Uterus (tissue), 4 donors: ENCODE data around the gene PROM1. TPM values are rescaled to one million over a fixed set of nuclear protein-coding genes. Genes with fewer than 3 reads are reported as not detected.

Source experiments
- DNase-seq, 2 donors: peaks; one replicate each; pipeline ENCODE4 v3.0.0-alpha.2; 2019 to 2020
- H3K27ac ChIP-seq, 2 donors: fragments of 200-600 bp; sonication (generic); 1 replicate in 1 of 2; 2 replicates in 1 of 2; pipeline ENCODE4 v1.5.1; 2016 to 2018
- H3K27me3 ChIP-seq, 2 donors: fragments of 200-600 bp; sonication (generic); one replicate each; pipeline ENCODE4 v1.5.1; 2018 to 2019; ENCODE audit warnings: control low read depth in 1 of 2
- H3K36me3 ChIP-seq, 2 donors: fragments of 200-600 bp; sonication (generic); one replicate each; pipeline ENCODE4 v1.5.1; 2019; ENCODE audit warnings: control low read depth in 1 of 2
- H3K4me1 ChIP-seq, 2 donors: fragments of 200-600 bp; sonication (generic); one replicate each; pipeline ENCODE4 v1.5.1; 2018 to 2019; ENCODE audit warnings: control low read depth in 1 of 2
- H3K4me3 ChIP-seq, 2 donors: fragments of 200-600 bp; sonication (generic); 1 replicate in 1 of 2; 2 replicates in 1 of 2; pipeline ENCODE4 v1.5.1; 2018 to 2019; ENCODE audit warnings: mild to moderate bottlenecking in 1 of 2
- H3K9me3 ChIP-seq, 2 donors: fragments of 200-600 bp; sonication (generic); one replicate each; pipeline ENCODE4 v1.5.1; 2019; ENCODE audit warnings: control low read depth in 1 of 2
- POLR2A ChIP-seq, 2 donors: fragments of 450-650 bp; IDR thresholded peaks; one replicate each; pipeline ENCODE4 v1.6.1; 2016; ENCODE audit warnings: antibody characterized with exemption in 2 of 2, mild to moderate bottlenecking in 1 of 2, moderate library complexity in 1 of 2
- intact Hi-C: fragments of 100-400 bp; cut with DNase I; formaldehyde crosslinking; loops from one replicate; pipeline ENCODE4 v1.15.1; 2023; ENCODE audit warnings: low total_unique reads
- total RNA-seq, 4 donors: library from RNA; depleted of rRNA in 3 of 4; stranded (reverse); fragments of >200 nt in 3 of 4; gene quantifications; one replicate each; pipeline versions ENCODE4 v1.1.0 to v1.2.4, GENCODE V29; 2014 to 2023
- TF ChIP-seq, protein P1 (sequence below), 4 experiments: fragments of 200-600 bp in 2 of 4; fragments of 450-650 bp in 2 of 4; sonication (generic) in 2 of 4; IDR thresholded peaks; one replicate each; pipeline ENCODE4 v1.5.1; 2016 to 2019; ENCODE audit warnings: antibody characterized with exemption in 4 of 4, mild to moderate bottlenecking in 2 of 4, moderate library complexity in 1 of 4
- donor health status: DM: yes; HTN: yes; CAD: no.

Gene PROM1
- total RNA-seq, 4 donors from 2014 or later: 0.18 to 24.6 (median 1.1) TPM

DNA sequence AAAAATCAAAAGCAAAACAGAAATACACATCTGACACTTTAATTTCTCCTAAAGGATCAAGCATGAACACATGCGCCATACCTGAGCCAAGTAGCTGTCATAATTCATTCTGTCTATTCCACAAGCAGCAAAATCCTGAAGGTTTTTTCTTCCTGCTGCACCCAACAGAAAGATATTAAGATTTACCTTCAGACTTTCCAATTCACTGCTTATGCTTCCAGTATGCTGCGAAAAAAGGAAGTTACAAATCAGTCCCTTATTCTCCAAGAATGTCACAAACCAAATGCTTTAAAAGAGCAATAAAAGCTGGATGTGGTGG is 91.7 kb downstream of the PROM1 start:
- TF ChIP-seq POLR2A (IDR thresholded peaks at IDR 0.05): no peak
- TF ChIP-seq, protein P1, sequence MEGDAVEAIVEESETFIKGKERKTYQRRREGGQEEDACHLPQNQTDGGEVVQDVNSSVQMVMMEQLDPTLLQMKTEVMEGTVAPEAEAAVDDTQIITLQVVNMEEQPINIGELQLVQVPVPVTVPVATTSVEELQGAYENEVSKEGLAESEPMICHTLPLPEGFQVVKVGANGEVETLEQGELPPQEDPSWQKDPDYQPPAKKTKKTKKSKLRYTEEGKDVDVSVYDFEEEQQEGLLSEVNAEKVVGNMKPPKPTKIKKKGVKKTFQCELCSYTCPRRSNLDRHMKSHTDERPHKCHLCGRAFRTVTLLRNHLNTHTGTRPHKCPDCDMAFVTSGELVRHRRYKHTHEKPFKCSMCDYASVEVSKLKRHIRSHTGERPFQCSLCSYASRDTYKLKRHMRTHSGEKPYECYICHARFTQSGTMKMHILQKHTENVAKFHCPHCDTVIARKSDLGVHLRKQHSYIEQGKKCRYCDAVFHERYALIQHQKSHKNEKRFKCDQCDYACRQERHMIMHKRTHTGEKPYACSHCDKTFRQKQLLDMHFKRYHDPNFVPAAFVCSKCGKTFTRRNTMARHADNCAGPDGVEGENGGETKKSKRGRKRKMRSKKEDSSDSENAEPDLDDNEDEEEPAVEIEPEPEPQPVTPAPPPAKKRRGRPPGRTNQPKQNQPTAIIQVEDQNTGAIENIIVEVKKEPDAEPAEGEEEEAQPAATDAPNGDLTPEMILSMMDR (IDR thresholded peaks at IDR 0.05): no peak
- Histone ChIP-seq H3K9me3 (no peaks in the 10 kb centered on the region), H3K27me3 (no peaks in the 10 kb centered on the region), H3K4me3 (no peak overlapping the region), H3K27ac (no peak overlapping the region), H3K36me3 (no peaks in the 10 kb centered on the region), H3K4me1 (no peaks in the 10 kb centered on the region)
- no peak for DNase-seq
- intact Hi-C loops: no loop called here

DNA sequence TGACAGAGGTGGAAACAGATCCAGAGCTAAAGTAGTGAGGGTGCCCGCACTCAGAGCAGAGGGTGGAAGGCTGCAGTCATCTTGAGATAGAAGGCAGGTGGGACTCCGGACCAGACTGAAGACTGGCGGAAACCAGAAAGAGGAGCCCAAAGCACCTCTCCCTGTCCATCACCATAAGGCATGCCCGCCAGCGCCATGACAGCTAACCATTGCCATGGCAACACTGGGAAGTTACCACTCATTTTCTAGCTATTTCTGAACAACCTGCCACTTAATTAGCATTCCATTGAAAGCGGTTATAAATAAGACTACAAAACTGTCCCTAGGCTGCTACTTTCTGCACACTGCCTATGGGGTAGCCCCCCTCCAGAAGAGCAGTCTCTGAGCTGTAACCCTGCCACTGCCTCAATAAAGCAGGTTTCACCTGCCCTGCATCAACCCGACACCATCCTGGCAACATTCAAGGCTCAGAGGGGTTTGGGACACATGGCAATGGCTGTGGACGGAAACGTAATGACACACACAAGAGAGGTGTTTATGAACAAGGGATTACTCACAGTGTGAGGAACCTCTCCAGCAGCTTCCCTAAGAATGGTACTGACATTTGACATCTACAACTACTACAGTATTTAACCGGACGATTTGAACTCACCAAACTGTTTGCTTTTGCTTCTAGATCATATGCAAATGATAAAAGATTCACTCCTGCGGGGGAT is 93.1 kb downstream of the PROM1 start:
- no peaks in the 10 kb centered on the region for H3K4me1 ChIP-seq
- no peak overlapping the region for H3K27ac ChIP-seq
- H3K27me3 ChIP-seq: no peaks in the 10 kb centered on the region
- DNase-seq: no peak
- intact Hi-C loops: no loop called here
- H3K9me3 ChIP-seq: no peaks in the 10 kb centered on the region
- TF ChIP-seq POLR2A (IDR thresholded peaks at IDR 0.05): no peak
- TF ChIP-seq, protein P1 (IDR thresholded peaks at IDR 0.05): no peak
- no peak overlapping the region for H3K4me3 ChIP-seq
- H3K36me3 ChIP-seq: no peaks in the 10 kb centered on the region

DNA sequence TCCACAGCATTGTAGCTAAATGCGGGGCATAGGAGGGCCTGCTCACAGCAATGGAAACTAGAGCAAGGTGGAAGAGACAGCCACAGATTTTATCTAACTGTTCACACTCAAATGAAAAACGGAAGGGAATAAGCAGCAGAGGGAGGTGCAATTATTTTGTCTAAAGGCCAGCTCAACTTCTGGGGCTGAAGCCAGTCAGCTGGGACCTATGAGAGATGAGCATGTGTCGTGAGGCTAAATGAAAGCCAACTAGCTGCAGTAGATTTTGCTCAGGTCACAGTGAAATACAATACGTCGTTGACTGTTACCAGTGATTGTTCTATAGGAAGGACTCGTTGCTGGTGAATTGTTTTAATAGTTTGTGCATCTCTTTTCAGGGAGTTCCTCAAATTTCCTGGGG is 94.4 kb downstream of the PROM1 start:
- TF ChIP-seq, protein P1 (IDR thresholded peaks at IDR 0.05): no peak
- TF ChIP-seq POLR2A (IDR thresholded peaks at IDR 0.05): no peak
- H3K27ac ChIP-seq: no peak overlapping the region
- H3K4me1 ChIP-seq: no peaks in the 10 kb centered on the region
- no peaks in the 10 kb centered on the region for H3K27me3 ChIP-seq
- no peaks in the 10 kb centered on the region for H3K9me3 ChIP-seq
- no peak for DNase-seq
- no peaks in the 10 kb centered on the region for H3K36me3 ChIP-seq
- H3K4me3 ChIP-seq: no peak overlapping the region
- intact Hi-C loops: no loop called here

DNA sequence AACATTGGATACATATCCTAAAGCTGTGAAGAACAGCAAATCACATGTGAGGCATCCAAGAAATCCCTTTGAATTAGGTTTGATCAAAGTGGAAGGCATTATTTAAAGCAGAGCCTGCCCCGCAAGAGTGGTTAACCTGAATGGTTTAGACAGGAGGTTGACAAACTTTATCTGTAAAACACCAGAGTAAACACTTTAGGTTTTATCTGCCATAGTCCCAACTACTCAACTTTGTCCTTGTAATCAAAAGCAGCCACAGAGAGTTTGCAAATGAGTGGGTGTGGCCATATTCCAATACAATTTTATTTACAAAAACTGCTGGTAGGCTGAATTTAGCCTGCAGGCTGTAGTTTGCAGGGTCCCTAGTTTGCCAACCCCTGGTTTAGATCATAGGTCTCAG is 95.6 kb downstream of the PROM1 start:
- no peak for DNase-seq
- Histone ChIP-seq H3K9me3 (no peaks in the 10 kb centered on the region), H3K4me3 (no peak overlapping the region), H3K4me1 (no peaks in the 10 kb centered on the region), H3K36me3 (no peaks in the 10 kb centered on the region), H3K27me3 (no peaks in the 10 kb centered on the region), H3K27ac (no peak overlapping the region)
- TF ChIP-seq, protein P1 (IDR thresholded peaks at IDR 0.05): no peak
- TF ChIP-seq POLR2A (IDR thresholded peaks at IDR 0.05): no peak
- intact Hi-C loops: no loop called here

DNA sequence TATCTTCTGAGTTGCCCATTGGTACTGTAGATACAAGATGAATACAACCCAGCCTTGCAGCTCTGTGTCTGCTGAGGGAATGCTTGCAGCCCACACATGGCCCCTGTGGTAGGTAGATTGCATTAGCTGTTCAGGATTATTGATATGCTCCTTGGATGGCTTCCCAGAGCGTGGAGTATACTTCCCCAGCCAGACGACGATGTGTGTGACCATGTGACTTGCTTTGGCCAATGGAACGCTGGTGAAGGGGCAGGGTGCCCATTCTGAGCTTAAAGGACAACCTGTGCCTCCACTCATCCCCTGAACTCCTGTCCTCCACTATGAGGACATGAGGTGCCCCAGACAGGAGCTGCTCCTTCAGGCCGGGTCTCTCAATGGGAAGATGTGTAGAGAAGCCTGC is 96.9 kb downstream of the PROM1 start:
- Histone ChIP-seq H3K27ac (no peak overlapping the region), H3K36me3 (no peaks in the 10 kb centered on the region), H3K4me3 (no peak overlapping the region), H3K27me3 (no peaks in the 10 kb centered on the region), H3K9me3 (no peaks in the 10 kb centered on the region), H3K4me1 (no peaks in the 10 kb centered on the region)
- intact Hi-C loops: no loop called here
- no peak for TF ChIP-seq POLR2A (IDR thresholded peaks at IDR 0.05)
- TF ChIP-seq, protein P1 (IDR thresholded peaks at IDR 0.05): no peak
- no peak for DNase-seq
